Endothelial cell of umbilical vein (primary cell): ENCODE results near the gene MYO1B. TPM values are rescaled to one million over a fixed set of nuclear protein-coding genes. Genes with fewer than 3 reads are reported as not detected.

Experiments used
- BruUV-seq: library from RNA; stranded (reverse); fragments of 400-500 nt; replicated peaks from 2 replicates; lab custom pipeline; 2021; lab: Mats Ljungman, UMichigan
- CTCF ChIA-PET: fragments of 300-600, 350-600 bp; sonication (Branson Sonifier 250); formaldehyde crosslinking; loops from one replicate; lab custom pipeline; 2021; ENCODE audit warnings: antibody characterized with exemption, inconsistent platforms; lab: Charles Lee
- POLR2A ChIA-PET: fragments of 300-600, 350-600 bp; sonication (Branson Sonifier 250); formaldehyde crosslinking; loops from one replicate; lab custom pipeline; 2021; ENCODE audit warnings: antibody characterized with exemption, inconsistent platforms; lab: Charles Lee
- DNase-seq: peaks from one replicate; pipeline ENCODE4 v3.0.0-alpha.2; 2011; ENCODE audit warnings: low read depth, low spot score
- FAIRE-seq: peaks from 2 replicates; lab custom pipeline; 2011; peaks lifted over from hg19 to GRCh38; lab: Jason Lieb, UNC
- H2AFZ ChIP-seq: 2 replicates; pipeline ENCODE4 v1.6.0; 2012; ENCODE audit warnings: low read depth, low read length, control low read depth, inconsistent platforms
- H3K27ac ChIP-seq: 2 replicates; pipeline ENCODE4 v1.5.1; 2011; ENCODE audit warnings: low read depth, mild to moderate bottlenecking, control low read depth, low read length, moderate library complexity; ENCODE audit not compliant: insufficient read depth
- H3K27me3 ChIP-seq, 2 experiments: 2 replicates each; pipeline versions ENCODE4 v1.6.0 to v1.6.1; 2011; ENCODE audit warnings: low read length in 2 of 2, mixed read lengths in 1 of 2; ENCODE audit not compliant: control insufficient read depth in 2 of 2, insufficient read depth in 2 of 2
- H3K36me3 ChIP-seq, 2 experiments: 2 replicates in 1 of 2; 3 replicates in 1 of 2; pipeline ENCODE4 v1.5.1; 2011; ENCODE audit warnings: low read length in 2 of 2, mild to moderate bottlenecking in 1 of 2, moderate library complexity in 1 of 2; ENCODE audit not compliant: control insufficient read depth in 2 of 2, insufficient read depth in 2 of 2; ENCODE audit errors: extremely low read depth in 1 of 2
- H3K4me1 ChIP-seq: 3 replicates; pipeline ENCODE4 v1.5.1; 2011; ENCODE audit warnings: mild to moderate bottlenecking, low read length; ENCODE audit not compliant: control insufficient read depth, insufficient read depth; ENCODE audit errors: extremely low read depth
- H3K4me2 ChIP-seq: 2 replicates; pipeline ENCODE4 v1.6.1; 2011; ENCODE audit warnings: low read length, control low read depth, mixed read lengths; ENCODE audit not compliant: insufficient read depth
- H3K4me3 ChIP-seq, 3 experiments: fragments of 200-600 bp in 1 of 3; sonication (generic), shearing (Covaris generic) in 1 of 3; replicated peaks in 1 of 3; 2 replicates each; pipeline ENCODE4 v1.5.1; 2011 to 2016; ENCODE audit warnings: control low read depth in 3 of 3, low read length in 3 of 3, mild to moderate bottlenecking in 2 of 3, inconsistent platforms in 1 of 3, low read depth in 1 of 3, moderate library complexity in 1 of 3; ENCODE audit not compliant: insufficient read depth in 1 of 3
- H3K79me2 ChIP-seq: 2 replicates; pipeline ENCODE4 v1.6.0; 2012; ENCODE audit warnings: low read length, inconsistent platforms; ENCODE audit not compliant: control insufficient read depth, insufficient read depth
- H3K9ac ChIP-seq: replicated peaks from 2 replicates; pipeline ENCODE3; 2011; ENCODE audit warnings: low read length, control low read depth; ENCODE audit not compliant: insufficient read depth; ENCODE audit errors: extremely low read depth
- H3K9me1 ChIP-seq: replicated peaks from 3 replicates; pipeline ENCODE4 v1.6.0; 2011; ENCODE audit warnings: mild to moderate bottlenecking, low read length; ENCODE audit not compliant: control insufficient read depth, insufficient read depth; ENCODE audit errors: extremely low read depth
- H3K9me3 ChIP-seq: replicated peaks from 2 replicates; pipeline ENCODE4 v1.5.1; 2012; ENCODE audit warnings: low read length, inconsistent platforms; ENCODE audit not compliant: control insufficient read depth, insufficient read depth
- H4K20me1 ChIP-seq: replicated peaks from 2 replicates; pipeline ENCODE3; 2011; ENCODE audit warnings: mild to moderate bottlenecking, low read length; ENCODE audit not compliant: control insufficient read depth, insufficient read depth; ENCODE audit errors: extremely low read depth
- CTCF ChIP-seq, 2 donors: IDR thresholded peaks; 1 replicate in 1 of 2; 2 replicates in 1 of 2; pipeline ENCODE4 v1.5.1; 2011; ENCODE audit warnings: low read length in 2 of 2, mild to moderate bottlenecking in 2 of 2, moderate library complexity in 2 of 2, control low read depth in 1 of 2, inconsistent platforms in 1 of 2, low read depth in 1 of 2; ENCODE audit not compliant: insufficient read depth in 1 of 2; ENCODE audit errors: extremely low read depth in 1 of 2
- EZH2 ChIP-seq: IDR thresholded peaks from 2 replicates; pipeline ENCODE4 v1.6.1; 2012; ENCODE audit warnings: borderline replicate concordance, low read depth, mild to moderate bottlenecking, moderate library complexity, low read length, inconsistent platforms; ENCODE audit not compliant: severe bottlenecking
- FOS ChIP-seq: IDR thresholded peaks from 2 replicates; pipeline ENCODE4 v1.6.1; 2011; ENCODE audit warnings: mild to moderate bottlenecking, low read length, moderate library complexity, borderline replicate concordance; ENCODE audit not compliant: insufficient read depth
- GATA2 ChIP-seq: IDR thresholded peaks from 2 replicates; pipeline ENCODE4 v1.7.0; 2011; ENCODE audit warnings: low read depth, mild to moderate bottlenecking, moderate library complexity, mixed read lengths, low read length; ENCODE audit not compliant: insufficient read length, insufficient read depth
- JUN ChIP-seq: IDR thresholded peaks from 2 replicates; pipeline ENCODE4 v1.6.1; 2011; ENCODE audit warnings: borderline replicate concordance, low read depth; ENCODE audit not compliant: insufficient read length, insufficient read depth
- MAX ChIP-seq: IDR thresholded peaks from 2 replicates; pipeline ENCODE4 v1.6.1; 2011; ENCODE audit not compliant: insufficient read depth, insufficient read length
- MYC ChIP-seq: IDR thresholded peaks from one replicate; pipeline ENCODE4 v1.6.1; 2011; ENCODE audit warnings: mild to moderate bottlenecking, low read depth, low read length
- POLR2A ChIP-seq: IDR thresholded peaks from 2 replicates; pipeline ENCODE4 v1.6.1; 2012; ENCODE audit warnings: low read depth, mild to moderate bottlenecking, control low read depth, low read length
- POLR2AphosphoS5 ChIP-seq: IDR thresholded peaks from 2 replicates; pipeline ENCODE4 v1.6.1; 2012; ENCODE audit warnings: low read depth, mild to moderate bottlenecking, control low read depth, low read length, moderate library complexity; ENCODE audit not compliant: insufficient read depth
- dilution Hi-C: fragments of 300-500 bp; cut with MboI; formaldehyde crosslinking; loops from one replicate; pipeline ENCODE4 v1.15.0; 2019; ENCODE audit warnings: low sequenced_read_pairs; ENCODE audit not compliant: extremely low pct_ligation_motif_present
- intact Hi-C: fragments of 100-400 bp; cut with micrococcal nuclease; formaldehyde crosslinking; loops from one replicate; pipeline ENCODE4 v1.10.0; 2022
- polyA plus RNA-seq, 4 experiments: library from polyadenylated mRNA; depleted of rRNA in 3 of 4; stranded (reverse) in 3 of 4; unstranded in 1 of 4; fragments of >200 nt; gene quantifications; 2 replicates each; pipeline versions ENCODE4 v1.2.1 to v1.2.3, GENCODE V29; 2011 to 2012; ENCODE audit warnings: missing spikeins in 1 of 4
- total RNA-seq: library from RNA; stranded (reverse); gene quantifications from 2 replicates; pipeline ENCODE4 v1.2.3, GENCODE V29; 2021

MYO1B gene
- total and polyA plus RNA-seq, 2 donors (not counting 3 experiments of a cell fraction or from before 2014, with no cell fraction given) = 8.7 to 51.1 TPM

- CTCF ChIA-PET = no interaction called here
- no peak overlapping the region for H3K4me2 ChIP-seq
- intact Hi-C loops (no loop called here), dilution Hi-C loops (no loop called here)
- no peak overlapping the region for H3K9ac ChIP-seq
- TF ChIP-seq MAX (no peak), MYC (no peak), FOS (no peak), CTCF (IDR thresholded peaks at IDR 0.05; ENCODE audit: extremely low read depth in 1 of 2, insufficient read depth in 1 of 2, low read depth in 1 of 2, low read length in 2 of 2) (no peak), POLR2AphosphoS5 (no peak), GATA2 (no peak), JUN (no peak), EZH2 (no peak), POLR2A (no peak)
- no peaks in the 10 kb centered on the region for H3K4me1 ChIP-seq
- H3K36me3 ChIP-seq = no peaks in the 10 kb centered on the region
- peaks cover 1% of the 10 kb centered on the region for H3K79me2 ChIP-seq
- POLR2A ChIA-PET = no interaction called here
- no peak for FAIRE-seq
- H4K20me1 ChIP-seq = no peaks in the 10 kb centered on the region
- no peaks in the 10 kb centered on the region for H3K27me3 ChIP-seq
- no peak overlapping the region for H3K4me3 ChIP-seq
- no TSS peak for BruUV-seq
- no peak overlapping the region for H3K27ac ChIP-seq
- no peaks in the 10 kb centered on the region for H3K9me3 ChIP-seq
- H2AFZ ChIP-seq = no peak overlapping the region
- H3K9me1 ChIP-seq = no peaks in the 10 kb centered on the region
- no peak for DNase-seq
These were observed 53.1 kb downstream of the MYO1B start for GRCh38 chr2:191298306-191298705.
